ENCODE results near the gene CHERP. TPM values are rescaled to one million over a fixed set of nuclear protein-coding genes. Genes with fewer than 3 reads are reported as not detected.

Gene CHERP, protein sequence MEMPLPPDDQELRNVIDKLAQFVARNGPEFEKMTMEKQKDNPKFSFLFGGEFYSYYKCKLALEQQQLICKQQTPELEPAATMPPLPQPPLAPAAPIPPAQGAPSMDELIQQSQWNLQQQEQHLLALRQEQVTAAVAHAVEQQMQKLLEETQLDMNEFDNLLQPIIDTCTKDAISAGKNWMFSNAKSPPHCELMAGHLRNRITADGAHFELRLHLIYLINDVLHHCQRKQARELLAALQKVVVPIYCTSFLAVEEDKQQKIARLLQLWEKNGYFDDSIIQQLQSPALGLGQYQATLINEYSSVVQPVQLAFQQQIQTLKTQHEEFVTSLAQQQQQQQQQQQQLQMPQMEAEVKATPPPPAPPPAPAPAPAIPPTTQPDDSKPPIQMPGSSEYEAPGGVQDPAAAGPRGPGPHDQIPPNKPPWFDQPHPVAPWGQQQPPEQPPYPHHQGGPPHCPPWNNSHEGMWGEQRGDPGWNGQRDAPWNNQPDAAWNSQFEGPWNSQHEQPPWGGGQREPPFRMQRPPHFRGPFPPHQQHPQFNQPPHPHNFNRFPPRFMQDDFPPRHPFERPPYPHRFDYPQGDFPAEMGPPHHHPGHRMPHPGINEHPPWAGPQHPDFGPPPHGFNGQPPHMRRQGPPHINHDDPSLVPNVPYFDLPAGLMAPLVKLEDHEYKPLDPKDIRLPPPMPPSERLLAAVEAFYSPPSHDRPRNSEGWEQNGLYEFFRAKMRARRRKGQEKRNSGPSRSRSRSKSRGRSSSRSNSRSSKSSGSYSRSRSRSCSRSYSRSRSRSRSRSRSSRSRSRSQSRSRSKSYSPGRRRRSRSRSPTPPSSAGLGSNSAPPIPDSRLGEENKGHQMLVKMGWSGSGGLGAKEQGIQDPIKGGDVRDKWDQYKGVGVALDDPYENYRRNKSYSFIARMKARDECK
- 5.9 and 14.9 TPM in 2 replicates for total RNA-seq (2014; rRNA removed; shearing (Covaris generic); ENCODE audit: low replicate concordance)

- Histone ChIP-seq H3K9ac (ENCODE audit: low read length) (peak within 1 kb of the TSS; percentile 84), H3K27ac (ENCODE audit: low read length) (peak within 1 kb of the TSS; percentile 87), H4K20me1 (ENCODE audit: insufficient read depth, low read depth, low read length) (peaks cover 21% of the 10 kb centered on the region), H2AFZ (ENCODE audit: low read length) (peak within 1 kb of the TSS; percentile 41; the same call in 1 of the 2 replicates), H3K79me2 (ENCODE audit: low read length) (peaks cover 66% of the 10 kb centered on the region), H3K4me3 (ENCODE audit: low read length) (peak within 1 kb of the TSS; percentile 88), H3K27me3 (ENCODE audit: low read length) (no peaks in the 10 kb centered on the region), H3K9me3 (ENCODE audit: low read length) (no peaks in the 10 kb centered on the region), H3K4me2 (ENCODE audit: low read depth, low read length, poor library complexity, severe bottlenecking) (peak within 1 kb of the TSS; percentile 97), H3K9me2 (replicated peaks; ENCODE audit: insufficient read depth, low read length) (no peaks in the 10 kb centered on the region), H3K36me3 (ENCODE audit: insufficient read depth, low read length) (peaks cover 25% of the 10 kb centered on the region), H3K4me1 (ENCODE audit: low read length) (peaks cover 33% of the 10 kb centered on the region)
- DNase-seq: peak; percentile 98
These were observed at the start of gene CHERP for GRCh38 chr19:16542045-16542909. CHERP (minus strand) TSS chr19:16542437; CDS start chr19:16542378, 59 bp downstream.

- no peaks in the 10 kb centered on the region for H3K9me3 ChIP-seq (ENCODE audit: low read length)
- peaks cover 43% of the 10 kb centered on the region for H4K20me1 ChIP-seq (ENCODE audit: insufficient read depth, low read depth, low read length)
- H3K4me3 ChIP-seq (ENCODE audit: low read length): peak overlapping the region; percentile 41
These were observed 48.9 kb upstream of the CHERP start for GRCh38 chr19:16590876-16591802.

GRCh38 chr19:16589917-16590316 lies 47.7 kb upstream of the CHERP start:
- H3K27me3 ChIP-seq (ENCODE audit: low read length): no peaks in the 10 kb centered on the region
- no peaks in the 10 kb centered on the region for H3K36me3 ChIP-seq (ENCODE audit: insufficient read depth, low read length)
- H2AFZ ChIP-seq (ENCODE audit: low read length): no peak overlapping the region
- H3K79me2 ChIP-seq (ENCODE audit: low read length): peaks cover 79% of the 10 kb centered on the region
- H3K4me1 ChIP-seq (ENCODE audit: low read length): peaks cover 99% of the 10 kb centered on the region
- H3K9me2 ChIP-seq (replicated peaks; ENCODE audit: insufficient read depth, low read length): no peaks in the 10 kb centered on the region
- peak overlapping the region; percentile 98 for H3K27ac ChIP-seq (ENCODE audit: low read length)
- H3K9ac ChIP-seq (ENCODE audit: low read length): peak overlapping the region; percentile 82
- peak overlapping the region; percentile 77 for H3K4me2 ChIP-seq (ENCODE audit: low read depth, low read length, poor library complexity, severe bottlenecking)
- no peaks in the 10 kb centered on the region for H3K9me3 ChIP-seq (ENCODE audit: low read length)
- peaks cover 31% of the 10 kb centered on the region for H4K20me1 ChIP-seq (ENCODE audit: insufficient read depth, low read depth, low read length)
- peak; percentile 67 for DNase-seq
- H3K4me3 ChIP-seq (ENCODE audit: low read length): peak overlapping the region; percentile 74

More at GRCh38 chr19:16590876-16591802, 48.9 kb upstream of the CHERP start:
- peak overlapping the region; percentile 98 for H3K27ac ChIP-seq (ENCODE audit: low read length)
- no peak overlapping the region for H2AFZ ChIP-seq (ENCODE audit: low read length)
- H3K9ac ChIP-seq (ENCODE audit: low read length): peak overlapping the region; percentile 82
- H3K36me3 ChIP-seq (ENCODE audit: insufficient read depth, low read length): no peaks in the 10 kb centered on the region
- H3K27me3 ChIP-seq (ENCODE audit: low read length): no peaks in the 10 kb centered on the region
- H3K4me2 ChIP-seq (ENCODE audit: low read depth, low read length, poor library complexity, severe bottlenecking): peak overlapping the region; percentile 77
- H3K79me2 ChIP-seq (ENCODE audit: low read length): peaks cover 79% of the 10 kb centered on the region
- DNase-seq: peak; percentile 72
- peaks cover 99% of the 10 kb centered on the region for H3K4me1 ChIP-seq (ENCODE audit: low read length)
- H3K9me2 ChIP-seq (replicated peaks; ENCODE audit: insufficient read depth, low read length): no peaks in the 10 kb centered on the region

DNA sequence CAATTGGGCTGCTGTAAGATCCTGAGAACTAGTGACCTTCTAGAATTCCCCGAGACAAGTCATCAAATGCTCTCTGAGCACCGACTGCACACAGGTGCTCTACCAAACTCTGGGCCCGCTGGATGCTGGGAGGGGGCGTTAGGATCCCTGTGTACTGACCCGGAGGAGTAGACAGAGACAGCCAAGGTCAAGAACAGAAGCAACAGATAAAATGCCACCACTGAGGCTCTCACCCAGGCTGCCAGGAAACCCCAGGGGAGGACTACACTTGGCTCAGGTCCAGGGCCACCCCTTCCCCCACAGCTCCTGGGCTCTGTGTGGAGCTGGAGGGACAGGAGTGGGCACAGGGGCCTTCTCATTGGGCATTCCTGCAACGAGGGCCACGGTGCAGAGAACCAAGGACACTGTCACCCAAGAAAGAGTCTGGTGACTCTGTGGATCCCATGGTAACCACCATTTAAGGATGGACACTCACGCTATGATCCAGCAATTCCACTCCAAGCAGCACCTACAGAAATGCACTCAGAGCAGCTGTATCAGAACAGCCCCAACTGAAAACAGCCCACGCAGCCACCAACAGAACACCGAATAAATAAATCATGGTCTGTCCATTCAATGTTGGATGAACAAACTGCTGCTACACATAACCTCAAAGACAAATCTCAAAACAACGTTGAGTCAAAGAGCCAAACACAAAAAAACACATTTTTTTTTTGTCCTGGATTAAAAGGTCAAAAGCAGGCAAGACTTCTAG lies 46.8 kb upstream of the CHERP start:
- Histone ChIP-seq H3K4me3 (ENCODE audit: low read length) (peak overlapping the region; percentile 74), H3K4me1 (ENCODE audit: low read length) (peaks cover 99% of the 10 kb centered on the region), H2AFZ (ENCODE audit: low read length) (no peak overlapping the region), H3K79me2 (ENCODE audit: low read length) (peaks cover 79% of the 10 kb centered on the region), H3K27me3 (ENCODE audit: low read length) (no peaks in the 10 kb centered on the region), H3K4me2 (ENCODE audit: low read depth, low read length, poor library complexity, severe bottlenecking) (peak overlapping the region; percentile 77), H3K9me2 (replicated peaks; ENCODE audit: insufficient read depth, low read length) (no peaks in the 10 kb centered on the region), H4K20me1 (ENCODE audit: insufficient read depth, low read depth, low read length) (peaks cover 25% of the 10 kb centered on the region), H3K9me3 (ENCODE audit: low read length) (no peaks in the 10 kb centered on the region), H3K9ac (ENCODE audit: low read length) (peak overlapping the region; percentile 82), H3K27ac (ENCODE audit: low read length) (peak overlapping the region; percentile 98), H3K36me3 (ENCODE audit: insufficient read depth, low read length) (no peaks in the 10 kb centered on the region)
- no peak for DNase-seq

DNA sequence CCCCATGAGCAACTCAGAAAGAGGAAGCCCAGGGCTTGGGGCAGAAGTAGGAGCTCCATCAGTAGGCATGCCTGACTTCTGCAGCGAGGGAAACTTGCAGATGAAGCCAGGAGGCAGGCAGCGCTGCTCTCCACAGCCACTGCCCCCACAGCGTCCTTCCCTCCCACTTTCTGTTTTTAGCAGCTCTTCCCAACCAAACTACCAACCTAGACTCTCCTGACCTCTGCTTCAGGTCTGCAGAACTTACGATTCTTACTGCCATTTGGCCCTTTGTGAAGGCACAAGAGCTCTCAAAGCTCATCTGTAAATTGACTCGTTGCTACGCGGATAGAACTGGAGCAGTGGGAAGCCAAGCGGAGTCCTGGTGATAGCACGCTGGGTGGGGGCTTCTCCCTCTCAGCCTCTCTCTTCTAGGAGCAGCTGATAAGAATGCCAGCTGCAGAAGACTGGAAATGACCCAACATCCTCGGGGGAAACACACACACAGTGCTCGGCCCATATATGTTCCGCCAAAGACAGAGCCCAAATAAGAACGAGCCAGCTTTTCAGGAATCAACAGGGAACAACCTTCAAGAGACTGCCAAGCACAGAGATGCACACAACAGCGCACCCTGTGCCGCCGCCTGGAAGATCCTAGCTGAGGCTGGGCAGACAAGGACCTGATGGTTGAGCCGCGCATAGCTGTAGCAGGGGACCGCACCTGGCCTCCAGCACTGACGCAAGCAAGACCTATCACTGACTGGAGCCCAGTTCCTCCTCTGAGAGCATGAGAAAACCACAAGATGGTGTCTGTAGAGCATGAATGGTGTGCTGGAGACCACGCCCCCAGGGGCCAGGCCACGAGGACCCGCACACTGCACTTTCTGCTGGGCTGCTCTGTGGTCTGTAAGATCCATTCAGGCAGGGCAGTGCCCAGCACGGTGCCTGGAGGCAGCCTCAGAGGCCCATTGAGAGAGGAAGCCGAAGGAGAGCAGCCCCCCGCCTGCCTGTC lies 45.9 kb upstream of the CHERP start:
- peaks cover 79% of the 10 kb centered on the region for H3K79me2 ChIP-seq (ENCODE audit: low read length)
- H3K4me1 ChIP-seq (ENCODE audit: low read length): peaks cover 99% of the 10 kb centered on the region
- H3K9me2 ChIP-seq (replicated peaks; ENCODE audit: insufficient read depth, low read length): no peaks in the 10 kb centered on the region
- H3K36me3 ChIP-seq (ENCODE audit: insufficient read depth, low read length): no peaks in the 10 kb centered on the region
- peak; percentile 96 for DNase-seq
- H4K20me1 ChIP-seq (ENCODE audit: insufficient read depth, low read depth, low read length): peaks cover 20% of the 10 kb centered on the region
- peak overlapping the region; percentile 77 for H3K4me2 ChIP-seq (ENCODE audit: low read depth, low read length, poor library complexity, severe bottlenecking)
- no peaks in the 10 kb centered on the region for H3K27me3 ChIP-seq (ENCODE audit: low read length)
- H2AFZ ChIP-seq (ENCODE audit: low read length): no peak overlapping the region
- H3K9ac ChIP-seq (ENCODE audit: low read length): peak overlapping the region; percentile 82
- H3K9me3 ChIP-seq (ENCODE audit: low read length): no peaks in the 10 kb centered on the region
- H3K27ac ChIP-seq (ENCODE audit: low read length): peak overlapping the region; percentile 98
- peak overlapping the region; percentile 74 for H3K4me3 ChIP-seq (ENCODE audit: low read length)
